ENCODE measurements around the gene RBL1.

DNA sequence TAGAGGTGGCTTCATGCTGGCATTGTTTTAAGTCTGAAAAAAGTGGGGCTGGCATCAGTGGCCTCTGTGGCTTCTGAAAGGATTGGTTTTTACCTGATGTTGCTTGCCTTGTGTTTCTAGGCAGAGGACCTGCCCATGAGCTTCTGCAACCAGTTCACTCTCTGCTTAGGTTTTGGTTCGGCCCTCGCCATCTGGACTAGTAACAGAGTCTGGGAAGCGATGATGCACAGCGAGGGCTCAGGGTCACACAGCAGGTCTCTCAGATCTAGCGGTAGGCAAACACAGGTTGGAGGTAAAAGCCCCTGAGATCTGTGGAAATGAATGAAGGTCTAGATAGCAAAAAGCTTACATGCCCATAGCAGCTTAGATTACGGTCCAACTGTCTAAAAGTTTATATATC lies 6.8 kb upstream of the RBL1 start:
- TF ChIP-seq SIN3A (IDR thresholded peaks at IDR 0.05; ENCODE audit: borderline replicate concordance, insufficient read depth, low read length) = no peak
- TF ChIP-seq, protein P1, sequence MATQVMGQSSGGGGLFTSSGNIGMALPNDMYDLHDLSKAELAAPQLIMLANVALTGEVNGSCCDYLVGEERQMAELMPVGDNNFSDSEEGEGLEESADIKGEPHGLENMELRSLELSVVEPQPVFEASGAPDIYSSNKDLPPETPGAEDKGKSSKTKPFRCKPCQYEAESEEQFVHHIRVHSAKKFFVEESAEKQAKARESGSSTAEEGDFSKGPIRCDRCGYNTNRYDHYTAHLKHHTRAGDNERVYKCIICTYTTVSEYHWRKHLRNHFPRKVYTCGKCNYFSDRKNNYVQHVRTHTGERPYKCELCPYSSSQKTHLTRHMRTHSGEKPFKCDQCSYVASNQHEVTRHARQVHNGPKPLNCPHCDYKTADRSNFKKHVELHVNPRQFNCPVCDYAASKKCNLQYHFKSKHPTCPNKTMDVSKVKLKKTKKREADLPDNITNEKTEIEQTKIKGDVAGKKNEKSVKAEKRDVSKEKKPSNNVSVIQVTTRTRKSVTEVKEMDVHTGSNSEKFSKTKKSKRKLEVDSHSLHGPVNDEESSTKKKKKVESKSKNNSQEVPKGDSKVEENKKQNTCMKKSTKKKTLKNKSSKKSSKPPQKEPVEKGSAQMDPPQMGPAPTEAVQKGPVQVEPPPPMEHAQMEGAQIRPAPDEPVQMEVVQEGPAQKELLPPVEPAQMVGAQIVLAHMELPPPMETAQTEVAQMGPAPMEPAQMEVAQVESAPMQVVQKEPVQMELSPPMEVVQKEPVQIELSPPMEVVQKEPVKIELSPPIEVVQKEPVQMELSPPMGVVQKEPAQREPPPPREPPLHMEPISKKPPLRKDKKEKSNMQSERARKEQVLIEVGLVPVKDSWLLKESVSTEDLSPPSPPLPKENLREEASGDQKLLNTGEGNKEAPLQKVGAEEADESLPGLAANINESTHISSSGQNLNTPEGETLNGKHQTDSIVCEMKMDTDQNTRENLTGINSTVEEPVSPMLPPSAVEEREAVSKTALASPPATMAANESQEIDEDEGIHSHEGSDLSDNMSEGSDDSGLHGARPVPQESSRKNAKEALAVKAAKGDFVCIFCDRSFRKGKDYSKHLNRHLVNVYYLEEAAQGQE (IDR thresholded peaks at IDR 0.05; ENCODE audit: insufficient read depth in 1 of 2, low read depth in 2 of 2, low read length in 2 of 2) = no peak
